CD14-positive monocyte (primary cell): ENCODE measurements around the gene ATG4D. TPM values are rescaled to one million over a fixed set of nuclear protein-coding genes. Genes with fewer than 3 reads are reported as not detected.
A peak's percentile ranks its signal among the peaks of the same experiment; 100 is the strongest.

ENCODE experiments used
- DNase-seq, 3 donors: peaks; one replicate each; pipeline ENCODE4 v3.0.0-alpha.2; 2011 to 2022
- H2AFZ ChIP-seq: 2 replicates; pipeline ENCODE4 v1.6.0; 2012; ENCODE audit warnings: mild to moderate bottlenecking, low read depth, low read length, inconsistent platforms; ENCODE audit not compliant: insufficient read depth, poor library complexity, severe bottlenecking
- H3K27ac ChIP-seq, 2 donors: 1 replicate in 1 of 2; 2 replicates in 1 of 2; pipeline ENCODE4 v1.5.1; 2012 to 2013; ENCODE audit warnings: low read length in 2 of 2, control low read depth in 1 of 2, inconsistent platforms in 1 of 2, low read depth in 1 of 2, mild to moderate bottlenecking in 1 of 2
- H3K27me3 ChIP-seq, 2 donors: one replicate each; pipeline versions ENCODE4 v1.6.0 to v1.6.1; 2011 to 2013; ENCODE audit warnings: low read length in 2 of 2; ENCODE audit not compliant: control insufficient read depth in 2 of 2, insufficient read depth in 2 of 2
- H3K36me3 ChIP-seq, 2 donors: replicated peaks in 1 of 2; 1 replicate in 1 of 2; 2 replicates in 1 of 2; pipeline versions ENCODE4 v1.5.1 to v1.6.1; 2012 to 2013; ENCODE audit warnings: low read length in 2 of 2, control low read depth in 1 of 2, inconsistent platforms in 1 of 2, mild to moderate bottlenecking in 1 of 2; ENCODE audit not compliant: insufficient read depth in 2 of 2, control insufficient read depth in 1 of 2
- H3K4me1 ChIP-seq, 2 donors: 1 replicate in 1 of 2; 2 replicates in 1 of 2; pipeline versions ENCODE4 v1.5.1 to v1.6.1; 2012 to 2013; ENCODE audit warnings: low read length in 2 of 2, control low read depth in 1 of 2, inconsistent platforms in 1 of 2, mild to moderate bottlenecking in 1 of 2, moderate library complexity in 1 of 2; ENCODE audit not compliant: insufficient read depth in 2 of 2, control insufficient read depth in 1 of 2
- H3K4me2 ChIP-seq: replicated peaks from 2 replicates; pipeline ENCODE3; 2012; ENCODE audit warnings: low read length, moderate library complexity, mild to moderate bottlenecking; ENCODE audit not compliant: poor library complexity, severe bottlenecking; ENCODE audit errors: extremely low read depth
- H3K4me3 ChIP-seq, 3 experiments: fragments of 200-600 bp in 1 of 3; sonication (generic) in 1 of 3; replicated peaks in 1 of 3; 1 replicate in 2 of 3; 2 replicates in 1 of 3; pipeline ENCODE4 v1.5.1; 2011 to 2013; ENCODE audit warnings: low read length in 3 of 3, mild to moderate bottlenecking in 3 of 3, control low read depth in 2 of 3, low read depth in 2 of 3, inconsistent platforms in 1 of 3, moderate library complexity in 1 of 3
- H3K79me2 ChIP-seq: 2 replicates; pipeline ENCODE4 v1.6.0; 2012; ENCODE audit warnings: mild to moderate bottlenecking, control low read depth, inconsistent platforms, low read length, moderate library complexity; ENCODE audit not compliant: insufficient read depth
- H3K9ac ChIP-seq: 2 replicates; pipeline ENCODE4 v1.6.0; 2017; ENCODE audit warnings: low read length, mild to moderate bottlenecking; ENCODE audit not compliant: insufficient read depth, poor library complexity, severe bottlenecking
- H3K9me3 ChIP-seq, 2 donors: replicated peaks in 1 of 2; 1 replicate in 1 of 2; 2 replicates in 1 of 2; pipeline versions ENCODE4 v1.5.1 to v1.6.1; 2012 to 2013; ENCODE audit warnings: low read length in 2 of 2, control low read depth in 1 of 2; ENCODE audit not compliant: control insufficient read depth in 1 of 2, insufficient read depth in 1 of 2
- H4K20me1 ChIP-seq: 2 replicates; pipeline ENCODE4 v1.6.0; 2012; ENCODE audit warnings: mild to moderate bottlenecking, low read length, control low read depth, moderate library complexity; ENCODE audit not compliant: insufficient read depth
- H3K27ac Mint-ChIP-seq, 7 donors: one replicate each; pipeline ENCODE4 v1.8.0; 2020; ENCODE audit warnings: mild to moderate bottlenecking in 7 of 7, mixed read lengths in 7 of 7, moderate library complexity in 6 of 7, inconsistent platforms in 2 of 7
- H3K27me3 Mint-ChIP-seq, 3 donors: one replicate each; pipeline ENCODE4 v1.8.0; 2021 to 2022; ENCODE audit warnings: low read depth in 3 of 3, mild to moderate bottlenecking in 3 of 3, mixed read lengths in 3 of 3, moderate library complexity in 3 of 3, inconsistent platforms in 1 of 3
- H3K36me3 Mint-ChIP-seq, 2 donors: one replicate each; pipeline ENCODE4 v1.8.0; 2020; ENCODE audit warnings: mixed read lengths in 2 of 2, inconsistent platforms in 1 of 2, mild to moderate bottlenecking in 1 of 2
- H3K4me1 Mint-ChIP-seq: one replicate; pipeline ENCODE4 v1.8.0; 2020; ENCODE audit warnings: mild to moderate bottlenecking, mixed read lengths
- H3K4me3 Mint-ChIP-seq, 2 donors: one replicate each; pipeline ENCODE4 v1.8.0; 2020; ENCODE audit warnings: mild to moderate bottlenecking in 2 of 2, mixed read lengths in 2 of 2, moderate library complexity in 1 of 2
- H3K9me3 Mint-ChIP-seq, 7 donors: one replicate each; pipeline ENCODE4 v1.8.0; 2020 to 2022; ENCODE audit warnings: mixed read lengths in 7 of 7, mild to moderate bottlenecking in 6 of 7, moderate library complexity in 6 of 7, inconsistent platforms in 2 of 7
- CTCF ChIP-seq: fragments of 200-600 bp; IDR thresholded peaks from one replicate; pipeline ENCODE4 v1.8.0; 2022; ENCODE audit warnings: antibody characterized with exemption, mild to moderate bottlenecking
- WGBS: methylation state at CpG from one replicate; pipeline ENCODE4 v1.1.5; 2013; ENCODE audit warnings: missing lambda C conversion rate; ENCODE audit not compliant: insufficient coverage; 5-methylcytosine and 5-hydroxymethylcytosine counted together
- intact Hi-C, 2 donors: fragments of 100-400 bp; cut with micrococcal nuclease; formaldehyde crosslinking; loops; one replicate each; pipeline versions ENCODE4 v1.15.0 to v1.15.1; 2023
- polyA plus RNA-seq, 3 donors: library from polyadenylated mRNA; depleted of rRNA in 1 of 3; unstranded in 2 of 3; stranded (reverse) in 1 of 3; fragments of 300-500 nt in 2 of 3; fragments of >200 nt in 1 of 3; fragmentation: Illumina TruSeq in 2 of 3; gene quantifications; 1 replicate in 2 of 3; 2 replicates in 1 of 3; pipeline ENCODE4 v1.2.3, GENCODE V29; 2012 to 2021

Gene ATG4D
- polyA plus RNA-seq, 3 donors: 10.7 to 52.8 (median 11.9) TPM

- H2AFZ ChIP-seq: no peak overlapping the region
- no peak overlapping the region for H3K4me2 ChIP-seq
- DNase-seq: no peak
- intact Hi-C loops: no loop called here
- peaks cover 27 to 47% of the 10 kb centered on the region in 2 donors for H3K4me1 ChIP-seq
- H3K4me1 Mint-ChIP-seq: peaks cover 40% of the 10 kb centered on the region
- H3K9me3 Mint-ChIP-seq: peaks cover 0 to 23% (median 16%) of the 10 kb centered on the region in 7 donors
- no peak overlapping the region for H3K27ac ChIP-seq
- peaks cover 3 to 21% of the 10 kb centered on the region in 2 donors for H3K36me3 Mint-ChIP-seq
- TF ChIP-seq CTCF: peak; percentile 7
- H3K27ac Mint-ChIP-seq: no peak overlapping the region
- H3K9me3 ChIP-seq: peaks cover 0 to 44% of the 10 kb centered on the region in 2 donors
- H3K79me2 ChIP-seq: no peaks in the 10 kb centered on the region
- WGBS: 2% methylated on average over 99 of the region's 107 CpGs
- no peaks in the 10 kb centered on the region for H3K36me3 ChIP-seq
- no peaks in the 10 kb centered on the region for H4K20me1 ChIP-seq
- H3K9ac ChIP-seq: no peak overlapping the region
- H3K27me3 ChIP-seq: peaks cover 50 to 66% of the 10 kb centered on the region in 2 donors
- H3K4me3 ChIP-seq: no peak overlapping the region
- peak overlapping the region; percentile 20 to 92 for H3K4me3 Mint-ChIP-seq
- peaks cover 59 to 73% (median 62%) of the 10 kb centered on the region in 3 donors for H3K27me3 Mint-ChIP-seq
Measured at GRCh38 chr19:10514211-10515145, 29.2 kb upstream of the ATG4D start.

- Mint-ChIP-seq H3K27me3 (peaks cover 67 to 85% (median 72%) of the 10 kb centered on the region in 3 donors), H3K27ac (no peak overlapping the region), H3K36me3 (peaks cover 3 to 22% of the 10 kb centered on the region in 2 donors), H3K4me1 (peaks cover 41% of the 10 kb centered on the region), H3K4me3 (peak overlapping the region in 1 of 2 donors; percentile 63), H3K9me3 (peaks cover 0 to 24% (median 16%) of the 10 kb centered on the region in 7 donors)
- H3K27me3 ChIP-seq: peaks cover 50 to 73% of the 10 kb centered on the region in 2 donors
- peaks cover 23 to 40% of the 10 kb centered on the region in 2 donors for H3K4me1 ChIP-seq
- H3K79me2 ChIP-seq: no peaks in the 10 kb centered on the region
- H3K9ac ChIP-seq: no peak overlapping the region
- H2AFZ ChIP-seq: no peak overlapping the region
- H3K9me3 ChIP-seq: peaks cover 0 to 44% of the 10 kb centered on the region in 2 donors
- H3K4me3 ChIP-seq: no peak overlapping the region
- 79% methylated on average over 5 of the region's 5 CpGs for WGBS
- H3K36me3 ChIP-seq: no peaks in the 10 kb centered on the region
- intact Hi-C loops: no loop called here
- H3K27ac ChIP-seq: no peak overlapping the region
- no peak overlapping the region for H3K4me2 ChIP-seq
- TF ChIP-seq CTCF: no peak
- H4K20me1 ChIP-seq: no peaks in the 10 kb centered on the region
- DNase-seq: no peak
Measured at GRCh38 chr19:10516064-10516385, 27.7 kb upstream of the ATG4D start.
